IPS-18a (cell line): Measurements from ENCODE around the gene ALLC.

Experiments
- H3K27ac ChIP-seq: one replicate; pipeline ENCODE4 v1.5.1; 2013; ENCODE audit warnings: low read length
- H3K27me3 ChIP-seq: one replicate; pipeline ENCODE4 v1.6.1; 2013; ENCODE audit warnings: mild to moderate bottlenecking, low read length; ENCODE audit not compliant: control insufficient read depth, insufficient read depth
- H3K36me3 ChIP-seq: one replicate; pipeline ENCODE4 v1.6.1; 2013; ENCODE audit warnings: low read depth, low read length; ENCODE audit not compliant: control insufficient read depth
- H3K4me1 ChIP-seq: one replicate; pipeline ENCODE4 v1.6.1; 2013; ENCODE audit warnings: low read depth, low read length; ENCODE audit not compliant: control insufficient read depth
- H3K4me3 ChIP-seq: one replicate; pipeline ENCODE4 v1.5.1; 2013; ENCODE audit warnings: low read length
- H3K9ac ChIP-seq: one replicate; pipeline ENCODE4 v1.6.1; 2013; ENCODE audit warnings: mild to moderate bottlenecking, low read length, moderate library complexity
- H3K9me3 ChIP-seq: one replicate; pipeline ENCODE4 v1.6.1; 2013; ENCODE audit warnings: low read depth, low read length; ENCODE audit not compliant: control insufficient read depth

Gene ALLC

DNA sequence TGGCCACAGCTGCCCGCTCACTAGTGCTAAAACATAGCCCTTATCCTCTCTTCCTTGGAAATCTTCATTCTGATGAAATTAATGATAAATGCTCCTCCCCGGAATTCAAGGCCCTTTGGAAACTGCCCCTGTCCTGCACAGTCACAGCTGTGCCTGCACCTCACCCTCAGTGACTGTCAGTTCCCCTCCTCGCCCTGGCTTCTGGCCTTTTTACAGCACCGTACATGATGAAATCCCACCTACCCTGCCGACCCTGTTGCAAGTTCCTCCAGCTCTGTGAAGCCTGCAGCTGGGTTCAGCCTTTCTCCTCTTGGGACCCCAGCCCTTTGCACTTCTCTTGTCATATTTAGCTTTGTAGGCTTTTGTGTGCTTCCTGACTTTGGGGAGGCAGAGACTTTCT lies 93.8 kb downstream of the ALLC start:
- Histone ChIP-seq H3K9ac (no peak overlapping the region), H3K27me3 (no peaks in the 10 kb centered on the region)

More for the DNA sequence above, 93.8 kb downstream of the ALLC start:
- Histone ChIP-seq H3K4me1 (peaks cover 5% of the 10 kb centered on the region), H3K9me3 (no peaks in the 10 kb centered on the region), H3K4me3 (no peak overlapping the region), H3K36me3 (no peaks in the 10 kb centered on the region), H3K27ac (no peak overlapping the region)
